Testis (tissue), 3 donors: ENCODE measurements around the gene CACNB2. TPM values are rescaled to one million over a fixed set of nuclear protein-coding genes. Genes with fewer than 3 reads are reported as not detected.

ENCODE experiments used
- DNase-seq: peaks from one replicate; pipeline ENCODE4 v3.0.0-alpha.2; 2019
- H3K27ac ChIP-seq, 2 donors: fragments of 200-600 bp; sonication (generic); one replicate each; pipeline ENCODE4 v1.5.1; 2019
- H3K27me3 ChIP-seq: fragments of 200-600 bp; sonication (generic); one replicate; pipeline ENCODE4 v1.5.1; 2019
- H3K36me3 ChIP-seq: fragments of 200-600 bp; sonication (generic); one replicate; pipeline ENCODE4 v1.5.1; 2017; ENCODE audit warnings: low read depth; ENCODE audit errors: missing control alignments
- H3K4me1 ChIP-seq: fragments of 200-600 bp; sonication (generic); one replicate; pipeline ENCODE4 v1.5.1; 2019
- H3K4me3 ChIP-seq, 2 donors: fragments of 200-600 bp; sonication (generic); one replicate each; pipeline ENCODE4 v1.5.1; 2017 to 2019
- H3K9me3 ChIP-seq: fragments of 200-600 bp; sonication (generic); one replicate; pipeline ENCODE4 v1.5.1; 2017
- POLR2A ChIP-seq: fragments of 450-650 bp; IDR thresholded peaks from one replicate; pipeline ENCODE4 v1.6.1; 2017; ENCODE audit warnings: antibody characterized with exemption, mild to moderate bottlenecking, moderate library complexity
- WGBS, 2 donors: methylation state at CpG; one replicate each; pipeline ENCODE4 v1.1.5; 2018; 5-methylcytosine and 5-hydroxymethylcytosine counted together
- intact Hi-C: fragments of 100-400 bp; cut with DNase I; formaldehyde crosslinking; loops from one replicate; pipeline ENCODE4 v1.15.1; 2023; ENCODE audit warnings: low total_unique reads
- polyA plus RNA-seq: library from polyadenylated mRNA; stranded (reverse); fragments of 350-450 nt; fragmentation: Illumina TruSeq; extraction: RNeasy Lipid Tissue Mini Kit (QIAGEN cat#74804); gene quantifications from one replicate; pipeline ENCODE4 v1.2.3, GENCODE V29; 2014; ENCODE audit warnings: low read depth, low replicate concordance; ENCODE audit not compliant: insufficient read depth
- total RNA-seq, 2 donors: library from RNA; depleted of rRNA; stranded (reverse); fragments of >200 nt; gene quantifications; one replicate each; pipeline ENCODE4 v1.2.3, GENCODE V29; 2016
- TF ChIP-seq, protein P1 (sequence below), 3 experiments: fragments of 450-650 bp in 2 of 3; fragments of 200-600 bp in 1 of 3; sonication (generic) in 1 of 3; IDR thresholded peaks; one replicate each; pipeline ENCODE4 v1.5.1; 2016 to 2019; ENCODE audit warnings: antibody characterized with exemption in 3 of 3, mild to moderate bottlenecking in 2 of 3, moderate library complexity in 1 of 3

CACNB2 gene
- total and polyA plus RNA-seq, 3 donors from 2014 or later, result 1.3 to 4.8 (median 1.4) TPM

GRCh38 chr10:18474118-18474455, 333.9 kb downstream of the CACNB2 start:
- Histone ChIP-seq H3K36me3 (no peaks in the 10 kb centered on the region), H3K9me3 (no peaks in the 10 kb centered on the region), H3K4me1 (no peaks in the 10 kb centered on the region), H3K4me3 (no peak overlapping the region), H3K27me3 (no peaks in the 10 kb centered on the region), H3K27ac (peak overlapping the region in 1 of 2 donors; percentile 54)
- peak; percentile 20 for DNase-seq
- WGBS, 2 donors, result 70 to 71% methylated on average over 7 to 8 of the region's 8 CpGs
- no peak for TF ChIP-seq POLR2A
- TF ChIP-seq, protein P1, sequence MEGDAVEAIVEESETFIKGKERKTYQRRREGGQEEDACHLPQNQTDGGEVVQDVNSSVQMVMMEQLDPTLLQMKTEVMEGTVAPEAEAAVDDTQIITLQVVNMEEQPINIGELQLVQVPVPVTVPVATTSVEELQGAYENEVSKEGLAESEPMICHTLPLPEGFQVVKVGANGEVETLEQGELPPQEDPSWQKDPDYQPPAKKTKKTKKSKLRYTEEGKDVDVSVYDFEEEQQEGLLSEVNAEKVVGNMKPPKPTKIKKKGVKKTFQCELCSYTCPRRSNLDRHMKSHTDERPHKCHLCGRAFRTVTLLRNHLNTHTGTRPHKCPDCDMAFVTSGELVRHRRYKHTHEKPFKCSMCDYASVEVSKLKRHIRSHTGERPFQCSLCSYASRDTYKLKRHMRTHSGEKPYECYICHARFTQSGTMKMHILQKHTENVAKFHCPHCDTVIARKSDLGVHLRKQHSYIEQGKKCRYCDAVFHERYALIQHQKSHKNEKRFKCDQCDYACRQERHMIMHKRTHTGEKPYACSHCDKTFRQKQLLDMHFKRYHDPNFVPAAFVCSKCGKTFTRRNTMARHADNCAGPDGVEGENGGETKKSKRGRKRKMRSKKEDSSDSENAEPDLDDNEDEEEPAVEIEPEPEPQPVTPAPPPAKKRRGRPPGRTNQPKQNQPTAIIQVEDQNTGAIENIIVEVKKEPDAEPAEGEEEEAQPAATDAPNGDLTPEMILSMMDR (IDR thresholded peaks at IDR 0.05), result no peak
- intact Hi-C loops, result no loop called here

DNA sequence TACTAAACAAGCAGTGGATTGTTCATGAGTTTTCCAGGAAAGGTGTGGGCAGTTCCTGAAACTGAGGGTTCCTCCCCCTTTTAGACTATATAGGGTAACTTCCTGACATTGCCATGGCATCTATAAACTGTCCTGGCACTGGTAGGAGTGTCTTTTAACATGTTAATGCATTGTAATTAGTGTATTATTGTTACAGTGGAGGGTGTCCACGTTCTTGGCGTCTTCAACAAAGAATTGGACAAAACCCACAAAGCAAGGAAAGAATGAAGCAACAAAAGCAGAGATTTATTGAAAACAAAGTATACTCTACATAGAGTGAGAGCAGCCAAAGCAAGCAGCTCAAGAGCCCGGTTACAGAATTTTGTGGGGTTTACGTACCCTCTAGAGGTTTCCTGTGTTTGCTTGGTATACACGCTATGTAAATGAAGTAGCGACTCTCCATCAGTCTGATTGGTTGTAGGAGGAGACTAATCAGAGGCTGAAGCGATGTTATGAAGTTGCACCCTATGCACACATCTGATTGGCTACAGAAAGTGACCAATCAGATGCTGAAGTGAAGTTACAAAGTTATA, 335.9 kb downstream of the CACNB2 start:
- Histone ChIP-seq H3K4me3 (no peak overlapping the region), H3K36me3 (no peaks in the 10 kb centered on the region), H3K4me1 (no peaks in the 10 kb centered on the region), H3K27ac (no peak overlapping the region), H3K9me3 (no peaks in the 10 kb centered on the region), H3K27me3 (no peaks in the 10 kb centered on the region)
- no peak for DNase-seq
- TF ChIP-seq POLR2A, result no peak
- TF ChIP-seq, protein P1 (IDR thresholded peaks at IDR 0.05), result no peak
- intact Hi-C loops, result no loop called here
- WGBS, 2 donors, result 82 to 86% methylated on average over 7 of the region's 7 CpGs

DNA sequence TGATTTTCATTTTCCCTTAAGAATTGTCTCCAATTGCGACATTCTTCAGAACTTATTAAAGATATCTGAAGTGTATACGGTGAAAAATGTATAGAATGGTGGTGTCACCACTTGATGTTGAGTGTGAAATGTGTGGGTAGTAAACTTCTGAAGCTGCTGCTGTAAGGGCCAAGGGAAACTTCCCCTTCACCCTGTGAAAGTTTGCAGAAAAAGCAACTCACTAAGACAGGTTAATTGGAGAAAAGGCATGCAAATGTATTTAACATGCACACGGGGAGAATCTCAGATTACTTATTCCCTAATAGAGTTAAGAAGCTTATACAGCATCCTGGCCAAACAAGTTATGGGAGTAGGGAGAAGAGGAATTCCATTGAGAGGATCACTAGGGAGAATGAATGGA, 338.1 kb downstream of the CACNB2 start:
- intact Hi-C loops, result no loop called here
- TF ChIP-seq POLR2A, result no peak
- TF ChIP-seq, protein P1 (IDR thresholded peaks at IDR 0.05), result no peak
- Histone ChIP-seq H3K4me1 (no peaks in the 10 kb centered on the region), H3K4me3 (no peak overlapping the region), H3K27ac (no peak overlapping the region), H3K36me3 (no peaks in the 10 kb centered on the region), H3K9me3 (no peaks in the 10 kb centered on the region), H3K27me3 (no peaks in the 10 kb centered on the region)
- DNase-seq, result no peak
- 92% methylated on average over 3 of the region's 3 CpGs for whole genome bisulfite sequencing, 2 donors

DNA sequence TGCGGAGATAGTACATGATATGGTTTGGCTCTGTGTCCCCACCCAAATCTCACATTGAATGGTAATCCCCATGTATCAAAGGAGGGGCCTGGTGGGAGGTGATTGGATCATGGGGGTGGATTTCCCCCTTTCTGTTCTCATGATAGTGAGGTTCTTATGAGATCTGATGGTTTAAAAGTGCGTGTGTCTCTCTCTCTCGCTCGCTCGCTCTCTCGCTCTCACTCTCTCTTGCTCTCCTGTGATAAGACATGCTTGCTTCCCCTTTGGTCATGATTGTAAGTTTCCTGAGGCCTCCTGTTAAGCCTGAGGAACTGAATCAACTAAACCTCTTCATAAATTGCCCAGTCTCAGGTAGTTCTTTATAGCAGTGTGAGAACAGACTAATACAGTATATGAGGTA, 339.3 kb downstream of the CACNB2 start:
- Histone ChIP-seq H3K4me3 (no peak overlapping the region), H3K9me3 (no peaks in the 10 kb centered on the region), H3K4me1 (no peaks in the 10 kb centered on the region), H3K27ac (no peak overlapping the region), H3K36me3 (no peaks in the 10 kb centered on the region), H3K27me3 (no peaks in the 10 kb centered on the region)
- DNase-seq, result no peak
- 91% methylated on average over 6 of the region's 6 CpGs for WGBS, 2 donors
- intact Hi-C loops, result no loop called here
- TF ChIP-seq POLR2A, result no peak
- TF ChIP-seq, protein P1 (IDR thresholded peaks at IDR 0.05), result no peak

- no peaks in the 10 kb centered on the region for H3K36me3 ChIP-seq
- no peak overlapping the region for H3K4me3 ChIP-seq
- no peak overlapping the region for H3K27ac ChIP-seq
- no peaks in the 10 kb centered on the region for H3K4me1 ChIP-seq
- intact Hi-C loops, result no loop called here
- no peak for DNase-seq
- WGBS, 2 donors, result 86 to 92% methylated on average over 11 of the region's 11 CpGs
- H3K27me3 ChIP-seq, result no peaks in the 10 kb centered on the region
- H3K9me3 ChIP-seq, result no peaks in the 10 kb centered on the region
- TF ChIP-seq, protein P1 (IDR thresholded peaks at IDR 0.05), result no peak
- TF ChIP-seq POLR2A, result no peak
These were observed 343.4 kb downstream of the CACNB2 start for GRCh38 chr10:18483516-18484186.
